Adrenal gland (tissue), 12 donors: ENCODE data around the gene MLLT6. TPM values are rescaled to one million over a fixed set of nuclear protein-coding genes. Genes with fewer than 3 reads are reported as not detected.

Experiments used
- DNase-seq, 7 donors: peaks; one replicate each; pipeline ENCODE4 v3.0.0-alpha.2; 2019 to 2020
- H3K27ac ChIP-seq, 5 donors: fragments of 200-600 bp; sonication (generic) in 4 of 5; 1 replicate in 3 of 5; 2 replicates in 2 of 5; pipeline versions ENCODE4 v1.5.1 to v1.8.0; 2016 to 2020; ENCODE audit warnings: mild to moderate bottlenecking in 1 of 5
- H3K27me3 ChIP-seq: fragments of 200-600 bp; 2 replicates; pipeline ENCODE4 v1.8.0; 2021
- H3K36me3 ChIP-seq, 2 donors: fragments of 200-600 bp; replicated peaks in 1 of 2; 1 replicate in 1 of 2; 2 replicates in 1 of 2; pipeline versions ENCODE4 v1.5.1 to v1.8.0; 2018 to 2022
- H3K4me1 ChIP-seq, 2 donors: fragments of 200-600 bp; replicated peaks in 1 of 2; 1 replicate in 1 of 2; 2 replicates in 1 of 2; pipeline versions ENCODE4 v1.5.1 to v1.8.0; 2018 to 2021
- H3K4me3 ChIP-seq, 4 donors: fragments of 200-600 bp; sonication (generic) in 3 of 4; one replicate each; pipeline ENCODE4 v1.5.1; 2016 to 2018
- H3K9me3 ChIP-seq, 3 donors: fragments of 200-600 bp; sonication (generic) in 1 of 3; replicated peaks in 1 of 3; 1 replicate in 2 of 3; 2 replicates in 1 of 3; pipeline versions ENCODE4 v1.5.1 to v1.8.0; 2016 to 2021
- POLR2A ChIP-seq, 2 donors: fragments of 450-650 bp; IDR thresholded peaks; one replicate each; pipeline ENCODE4 v1.6.1; 2017; ENCODE audit warnings: antibody characterized with exemption in 2 of 2, mild to moderate bottlenecking in 2 of 2, moderate library complexity in 1 of 2
- WGBS, 4 donors: extraction: QIAGEN DNeasy Blood & Tissue Kit in 2 of 4; methylation state at CpG; one replicate each; pipeline versions ENCODE4 v1.1.5 to v1.1.7; 2013 to 2017; 5-methylcytosine and 5-hydroxymethylcytosine counted together
- intact Hi-C, 2 donors: fragments of 100-400 bp; cut with DNase I; formaldehyde crosslinking; loops; one replicate each; pipeline versions ENCODE4 v1.14.1 to v1.15.0; 2022 to 2023
- polyA plus RNA-seq, 3 donors: library from polyadenylated mRNA; stranded (reverse); fragments of 200-250 nt in 2 of 3; fragments of 350-450 nt in 1 of 3; fragmentation: Illumina TruSeq in 1 of 3; extraction: RNeasy Lipid Tissue Mini Kit (QIAGEN cat#74804) in 1 of 3; gene quantifications; one replicate each; pipeline ENCODE4 v1.2.3, GENCODE V29; 2013 to 2014
- total RNA-seq, 9 donors: library from RNA; depleted of rRNA in 4 of 9; stranded (reverse); fragments of >200 nt in 4 of 9; fragments of 120-200 nt in 1 of 9; fragmentation: NEBNext Ultra II Directional in 1 of 9; extraction: Animal tissue kit (Norgen Biotek cat#: 25700) in 1 of 9; gene quantifications; one replicate each; pipeline versions ENCODE4 v1.1.0 to v1.2.4, GENCODE V29; 2013 to 2023
- TF ChIP-seq, protein P1 (sequence below), 6 experiments: fragments of 450-650 bp in 4 of 6; fragments of 200-600 bp in 2 of 6; sonication (generic) in 1 of 6; IDR thresholded peaks; 1 replicate in 5 of 6; 2 replicates in 1 of 6; pipeline versions ENCODE4 v1.5.1 to v1.8.0; 2016 to 2021; ENCODE audit warnings: antibody characterized with exemption in 6 of 6, mild to moderate bottlenecking in 2 of 6, moderate library complexity in 1 of 6
- donor health status: healthy with polysubstance abuse.
- donor health status: Bipolar disorder and iron deficiency.
- donor health status: DM: yes; HTN: yes; CAD: no.
- donor health status: DM: no; HTN: no; CAD: no.
- donor health status: DM: no; HTN: no; CAD: no.
- donor health status: DM: yes; HTN: yes; CAD: no.

MLLT6 gene
- total and polyA plus RNA-seq, 12 donors = 24.5 to 339 (median 85.2) TPM

DNA sequence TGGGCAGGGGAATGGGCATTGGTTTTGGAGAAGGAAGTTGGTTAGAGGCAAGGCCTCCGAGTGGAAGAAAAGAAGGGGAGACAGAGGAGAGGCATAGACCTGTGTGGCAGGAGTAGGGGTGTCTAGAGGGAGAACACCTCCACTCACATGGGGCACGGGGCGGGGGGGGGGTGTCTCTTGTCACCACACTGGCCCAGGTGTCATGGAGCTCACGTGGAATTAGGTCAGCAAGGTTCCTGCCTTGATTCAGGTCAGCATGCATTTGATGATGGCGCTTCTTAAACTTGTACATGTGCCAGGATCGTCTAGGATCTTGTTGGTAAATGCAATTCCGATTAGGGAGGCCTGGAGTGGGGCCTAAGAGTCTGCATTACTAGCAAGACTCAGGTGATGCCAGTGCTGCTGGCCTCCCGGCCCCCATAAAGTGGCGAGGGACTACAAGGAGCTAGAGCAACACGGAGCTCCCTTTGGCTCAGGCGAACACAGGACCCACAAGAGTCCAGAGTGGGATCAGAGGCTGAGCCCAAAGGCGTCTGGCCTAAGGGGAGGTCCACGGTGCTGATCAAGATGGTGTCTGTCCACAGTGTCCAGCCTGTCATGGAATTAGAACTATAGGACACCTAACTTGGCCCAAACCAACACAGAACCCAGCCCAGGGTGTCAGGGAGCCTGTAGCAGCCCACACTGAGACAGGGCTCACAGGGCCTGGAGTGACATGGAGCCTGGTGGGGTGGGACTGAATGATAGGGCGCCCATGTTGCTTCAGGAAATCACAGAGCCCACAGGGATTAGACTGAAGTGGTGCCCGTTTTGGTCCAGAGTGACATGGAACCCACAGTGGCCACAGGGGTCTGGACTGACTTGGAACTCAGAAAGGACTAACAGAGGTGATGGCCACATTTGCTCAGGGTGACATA lies 47.0 kb upstream of the MLLT6 start:
- Histone ChIP-seq H3K4me1 (no peaks in the 10 kb centered on the region), H3K4me3 (no peak overlapping the region), H3K36me3 (no peaks in the 10 kb centered on the region), H3K27ac (no peak overlapping the region), H3K9me3 (no peaks in the 10 kb centered on the region), H3K27me3 (peaks cover 24% of the 10 kb centered on the region)
- intact Hi-C loops = no loop called here
- 72 to 85% (median 84%) methylated on average over 14 to 15 of the region's 15 CpGs for WGBS, 4 donors
- no peak for DNase-seq
- TF ChIP-seq, protein P1, sequence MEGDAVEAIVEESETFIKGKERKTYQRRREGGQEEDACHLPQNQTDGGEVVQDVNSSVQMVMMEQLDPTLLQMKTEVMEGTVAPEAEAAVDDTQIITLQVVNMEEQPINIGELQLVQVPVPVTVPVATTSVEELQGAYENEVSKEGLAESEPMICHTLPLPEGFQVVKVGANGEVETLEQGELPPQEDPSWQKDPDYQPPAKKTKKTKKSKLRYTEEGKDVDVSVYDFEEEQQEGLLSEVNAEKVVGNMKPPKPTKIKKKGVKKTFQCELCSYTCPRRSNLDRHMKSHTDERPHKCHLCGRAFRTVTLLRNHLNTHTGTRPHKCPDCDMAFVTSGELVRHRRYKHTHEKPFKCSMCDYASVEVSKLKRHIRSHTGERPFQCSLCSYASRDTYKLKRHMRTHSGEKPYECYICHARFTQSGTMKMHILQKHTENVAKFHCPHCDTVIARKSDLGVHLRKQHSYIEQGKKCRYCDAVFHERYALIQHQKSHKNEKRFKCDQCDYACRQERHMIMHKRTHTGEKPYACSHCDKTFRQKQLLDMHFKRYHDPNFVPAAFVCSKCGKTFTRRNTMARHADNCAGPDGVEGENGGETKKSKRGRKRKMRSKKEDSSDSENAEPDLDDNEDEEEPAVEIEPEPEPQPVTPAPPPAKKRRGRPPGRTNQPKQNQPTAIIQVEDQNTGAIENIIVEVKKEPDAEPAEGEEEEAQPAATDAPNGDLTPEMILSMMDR (IDR thresholded peaks at IDR 0.05) = no peak
- TF ChIP-seq POLR2A (IDR thresholded peaks at IDR 0.05) = no peak

- Histone ChIP-seq H3K27me3 (peaks cover 17% of the 10 kb centered on the region), H3K4me1 (no peaks in the 10 kb centered on the region), H3K36me3 (no peaks in the 10 kb centered on the region), H3K27ac (no peak overlapping the region), H3K9me3 (no peaks in the 10 kb centered on the region), H3K4me3 (no peak overlapping the region)
- no peak for DNase-seq
- intact Hi-C loops = no loop called here
- TF ChIP-seq, protein P1 (IDR thresholded peaks at IDR 0.05) = no peak
- TF ChIP-seq POLR2A (IDR thresholded peaks at IDR 0.05) = no peak
- 46 to 66% (median 59%) methylated on average over 5 to 13 of the region's 13 CpGs for WGBS, 4 donors
Observed at GRCh38 chr17:38658741-38659345, 46.2 kb upstream of the MLLT6 start.

- Histone ChIP-seq H3K27me3 (peaks cover 11% of the 10 kb centered on the region), H3K36me3 (no peaks in the 10 kb centered on the region), H3K4me1 (no peaks in the 10 kb centered on the region), H3K4me3 (no peak overlapping the region), H3K27ac (no peak overlapping the region), H3K9me3 (no peaks in the 10 kb centered on the region)
- DNase-seq = no peak
- TF ChIP-seq, protein P1 (IDR thresholded peaks at IDR 0.05) = no peak
- TF ChIP-seq POLR2A (IDR thresholded peaks at IDR 0.05) = no peak
- intact Hi-C loops = no loop called here
- 77 to 88% (median 84%) methylated on average over 6 to 7 of the region's 7 CpGs for WGBS, 4 donors
Observed at GRCh38 chr17:38659415-38659814, 45.7 kb upstream of the MLLT6 start.
